ENCODE results near the gene PRKCA. TPM values are rescaled to one million over a fixed set of nuclear protein-coding genes. Genes with fewer than 3 reads are reported as not detected.
A peak's percentile ranks its signal among the peaks of the same experiment; 100 is the strongest.

PRKCA gene
- total RNA-seq, 6 experiments from 2014 or later = 81.2 to 106 (median 92.9) TPM

GRCh38 chr17:66522591-66523272 is 220.3 kb downstream of the PRKCA start:
- no peaks in the 10 kb centered on the region for H3K9me3 Mint-ChIP-seq
- DNase-seq = peak; percentile 48
- no peaks in the 10 kb centered on the region; the same call in 1 of the 2 replicates for H3K27me3 Mint-ChIP-seq (ENCODE audit: insufficient read depth)
- H3K36me3 Mint-ChIP-seq (ENCODE audit: low read depth) = peaks cover 19% of the 10 kb centered on the region
- no peak for TF ChIP-seq CTCF (IDR thresholded peaks at IDR 0.05)
- H3K27ac Mint-ChIP-seq = peak overlapping the region; percentile 28
- peak overlapping the region; percentile 15; the same call in 1 of the 2 replicates for H3K4me3 Mint-ChIP-seq
- H3K4me1 Mint-ChIP-seq (ENCODE audit: low read depth) = peaks cover 73% of the 10 kb centered on the region

GRCh38 chr17:66523378-66524200 is 221.2 kb downstream of the PRKCA start:
- H3K9me3 Mint-ChIP-seq = no peaks in the 10 kb centered on the region

GRCh38 chr17:66524877-66525276 is 222.5 kb downstream of the PRKCA start:
- H3K36me3 Mint-ChIP-seq (ENCODE audit: low read depth) = peaks cover 20% of the 10 kb centered on the region

More at GRCh38 chr17:66523378-66524200, 221.2 kb downstream of the PRKCA start:
- TF ChIP-seq CTCF (IDR thresholded peaks at IDR 0.05) = peak; percentile 25; the same call in 1 of the 2 replicates
- H3K4me3 Mint-ChIP-seq = no peak overlapping the region; the same call in 1 of the 2 replicates
- peak overlapping the region; percentile 63 for H3K27ac Mint-ChIP-seq
- peaks cover 21% of the 10 kb centered on the region for H3K36me3 Mint-ChIP-seq (ENCODE audit: low read depth)
- DNase-seq = peak; percentile 63
- no peaks in the 10 kb centered on the region; the same call in 1 of the 2 replicates for H3K27me3 Mint-ChIP-seq (ENCODE audit: insufficient read depth)
- peaks cover 73% of the 10 kb centered on the region for H3K4me1 Mint-ChIP-seq (ENCODE audit: low read depth)

GRCh38 chr17:66525338-66525737 is 222.9 kb downstream of the PRKCA start:
- H3K36me3 Mint-ChIP-seq (ENCODE audit: low read depth) = peaks cover 20% of the 10 kb centered on the region
- 0 out of 2 replicates have a peak overlapping the region, but pooled peaks have one; percentile 14 for H3K27ac Mint-ChIP-seq
- H3K4me3 Mint-ChIP-seq = no peak overlapping the region
- no peak for TF ChIP-seq CTCF (IDR thresholded peaks at IDR 0.05)
- DNase-seq = no peak
- H3K9me3 Mint-ChIP-seq = no peaks in the 10 kb centered on the region
- peaks cover 64% of the 10 kb centered on the region for H3K4me1 Mint-ChIP-seq (ENCODE audit: low read depth)
- H3K27me3 Mint-ChIP-seq (ENCODE audit: insufficient read depth) = no peaks in the 10 kb centered on the region; the same call in none of the 2 replicates

More at GRCh38 chr17:66524877-66525276, 222.5 kb downstream of the PRKCA start:
- Mint-ChIP-seq H3K4me3 (no peak overlapping the region), H3K9me3 (no peaks in the 10 kb centered on the region), H3K27me3 (ENCODE audit: insufficient read depth) (no peaks in the 10 kb centered on the region; the same call in none of the 2 replicates), H3K27ac (no peak overlapping the region; the same call in 1 of the 2 replicates), H3K4me1 (ENCODE audit: low read depth) (peaks cover 64% of the 10 kb centered on the region)
- TF ChIP-seq CTCF (IDR thresholded peaks at IDR 0.05) = no peak
- no peak for DNase-seq

- TF ChIP-seq CTCF (IDR thresholded peaks at IDR 0.05) = no peak
- no peaks in the 10 kb centered on the region; the same call in none of the 2 replicates for H3K27me3 Mint-ChIP-seq (ENCODE audit: insufficient read depth)
- peaks cover 20% of the 10 kb centered on the region for H3K36me3 Mint-ChIP-seq (ENCODE audit: low read depth)
- H3K9me3 Mint-ChIP-seq = no peaks in the 10 kb centered on the region
- H3K4me1 Mint-ChIP-seq (ENCODE audit: low read depth) = peaks cover 58% of the 10 kb centered on the region
- DNase-seq = no peak
- no peak overlapping the region for H3K4me3 Mint-ChIP-seq
- H3K27ac Mint-ChIP-seq = no peak overlapping the region
Measured at GRCh38 chr17:66526827-66527226, 224.4 kb downstream of the PRKCA start.

Measured in HFFc6 (cell line).